HG02759 (cell line): ENCODE data around the gene SLC32A1.

ENCODE experiments used
- ATAC-seq: cut with Tn5 transposase; IDR thresholded peaks from one replicate; pipeline ENCODE4 v1.9.1; 2021; ENCODE audit warnings: mild to moderate bottlenecking, moderate library complexity; ENCODE audit not compliant: unreplicated experiment

Gene SLC32A1

DNA sequence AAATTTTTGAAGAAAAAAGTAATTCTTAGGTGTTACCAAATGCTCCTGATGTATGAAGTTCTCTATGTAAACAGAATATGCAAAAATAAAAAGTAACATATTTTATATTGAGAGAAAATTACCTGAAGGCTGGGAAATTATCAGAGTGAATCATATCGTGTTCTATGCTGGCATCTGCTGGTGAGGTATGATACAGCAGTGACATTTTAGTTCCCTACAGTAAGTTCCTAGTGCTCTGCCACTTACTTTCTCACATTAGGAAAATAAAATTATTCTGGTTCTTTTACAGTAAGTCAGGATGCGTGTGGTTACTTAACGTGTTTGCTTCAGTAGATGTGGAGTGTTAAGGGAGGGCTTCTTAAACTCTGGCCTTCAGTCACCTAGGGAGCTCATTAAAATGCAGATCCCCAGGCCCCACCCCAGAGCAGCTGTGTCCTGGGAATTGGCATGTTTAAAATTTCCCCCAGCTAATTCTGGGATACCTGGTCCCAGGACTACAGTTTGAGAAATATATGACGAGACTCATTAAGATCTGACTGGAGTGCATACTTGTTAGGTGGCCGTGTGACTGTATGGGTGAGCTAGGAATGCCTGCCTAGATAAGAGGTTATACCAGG, 27.2 kb downstream of the SLC32A1 start:
- no peak for ATAC-seq

DNA sequence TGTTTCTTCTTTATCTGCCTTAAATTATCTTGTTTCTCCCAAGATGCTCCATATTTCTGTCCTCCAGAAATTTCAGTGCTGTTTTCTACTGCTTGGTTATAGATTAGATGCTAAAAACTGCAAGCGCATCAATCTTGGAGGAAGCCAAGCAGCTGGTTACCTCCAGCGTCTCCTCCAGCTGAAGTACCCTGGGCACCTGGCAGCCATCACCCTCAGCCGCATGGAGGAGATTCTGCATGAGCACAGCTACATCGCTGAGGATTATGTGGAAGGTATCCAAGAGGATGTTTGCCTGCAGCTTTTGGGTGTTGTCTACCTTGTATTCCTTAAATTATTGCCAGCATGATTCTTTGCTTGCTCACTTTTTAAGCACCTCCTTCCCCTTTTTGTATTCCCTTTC, 27.7 kb downstream of the SLC32A1 start:
- ATAC-seq, result no peak

DNA sequence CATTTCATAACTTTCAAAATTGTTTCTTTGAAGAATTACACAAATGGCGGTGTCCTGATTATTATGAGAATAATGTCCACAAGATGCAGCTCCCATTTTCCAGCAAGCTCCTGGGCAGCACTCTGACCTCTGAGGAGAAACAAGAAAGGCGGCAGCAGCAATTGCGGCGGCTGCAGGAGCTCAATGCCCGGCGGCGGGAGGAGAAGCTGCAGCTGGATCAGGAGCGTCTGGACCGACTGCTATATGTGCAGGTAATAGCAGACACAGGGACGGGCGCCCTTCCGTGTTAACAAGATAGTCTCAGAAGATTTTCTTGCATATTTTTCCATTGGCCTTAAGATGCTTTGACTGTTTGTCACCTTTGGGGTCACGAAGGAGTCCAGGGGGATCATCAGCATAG, 30.6 kb downstream of the SLC32A1 start:
- no peak for ATAC-seq

DNA sequence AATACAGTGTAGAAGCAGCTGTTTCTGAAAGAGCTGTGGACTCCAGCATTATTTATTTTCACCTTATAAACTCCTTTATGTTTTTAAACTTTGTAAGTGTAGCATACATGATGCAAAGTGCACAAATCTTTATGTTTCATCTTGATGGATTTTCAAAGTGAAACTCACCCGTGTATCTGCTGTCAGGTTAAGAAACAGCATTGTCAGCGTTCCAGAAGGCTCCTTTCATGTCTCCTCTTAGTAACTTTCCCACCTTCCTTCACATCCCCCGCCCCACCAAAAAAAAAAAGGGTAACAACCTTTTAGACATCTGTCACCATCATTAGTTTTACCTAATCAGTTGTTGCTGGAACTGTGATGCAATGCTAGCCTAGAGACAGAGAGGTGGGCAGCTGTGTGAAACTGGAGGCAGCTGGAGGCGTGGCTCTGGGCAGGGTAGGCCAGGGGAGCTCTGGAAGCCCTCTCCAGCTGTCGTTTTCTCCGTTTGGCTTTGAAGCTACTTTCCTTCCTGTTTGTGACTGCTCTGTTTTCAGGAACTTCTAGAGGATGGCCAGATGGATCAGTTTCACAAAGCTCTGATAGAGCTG, 31.1 kb downstream of the SLC32A1 start:
- ATAC-seq, result no peak

DNA sequence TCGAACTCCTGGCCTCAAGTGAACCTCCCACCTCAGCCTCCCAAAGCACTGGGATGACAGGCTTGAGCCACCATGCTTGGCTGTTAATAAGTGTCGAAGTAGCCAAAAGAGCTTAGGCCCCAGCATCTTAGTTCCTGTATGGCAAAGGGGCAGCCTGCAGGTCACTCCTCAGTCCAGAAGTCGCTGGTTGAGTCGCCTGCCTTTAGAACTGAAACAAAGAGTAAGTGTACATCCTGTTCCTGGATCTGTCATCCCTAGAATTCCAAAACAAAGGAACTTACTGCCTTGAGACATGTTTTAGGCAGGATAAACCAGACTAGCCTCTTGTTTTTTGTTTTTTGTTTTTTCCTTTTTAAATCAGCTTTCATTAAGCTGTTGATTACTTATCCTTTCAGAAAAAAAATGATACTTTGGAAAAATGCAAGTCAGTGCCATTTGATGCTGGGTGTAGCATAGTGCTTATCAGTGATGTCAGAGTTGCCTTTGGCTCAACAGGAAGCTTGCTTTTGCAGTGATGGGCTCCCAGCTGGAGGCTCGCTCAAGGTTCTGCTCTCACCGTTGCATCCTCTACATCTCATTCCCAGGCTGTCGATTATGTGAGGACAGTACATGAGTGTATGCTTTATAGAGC, 33.0 kb downstream of the SLC32A1 start:
- no peak for ATAC-seq

DNA sequence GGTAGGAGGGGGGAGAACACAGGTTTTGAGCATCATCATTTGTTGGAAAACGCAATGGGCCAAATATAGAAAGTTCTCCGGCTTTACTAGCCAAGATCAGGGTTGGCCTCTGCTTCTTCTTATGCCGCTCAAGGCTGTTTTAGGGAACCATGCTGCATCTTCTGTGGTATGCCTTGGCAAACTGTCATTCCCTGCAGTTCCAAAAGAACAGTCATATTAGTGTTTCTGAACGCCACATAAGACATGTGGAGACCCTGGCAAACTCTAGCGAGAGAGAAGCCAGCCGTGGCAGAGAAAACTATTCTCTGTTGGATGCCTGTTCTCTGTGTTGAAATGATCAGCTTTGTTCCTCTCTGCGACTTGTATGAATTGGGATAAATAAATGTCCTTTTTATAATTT, 34.8 kb downstream of the SLC32A1 start:
- no peak for ATAC-seq

DNA sequence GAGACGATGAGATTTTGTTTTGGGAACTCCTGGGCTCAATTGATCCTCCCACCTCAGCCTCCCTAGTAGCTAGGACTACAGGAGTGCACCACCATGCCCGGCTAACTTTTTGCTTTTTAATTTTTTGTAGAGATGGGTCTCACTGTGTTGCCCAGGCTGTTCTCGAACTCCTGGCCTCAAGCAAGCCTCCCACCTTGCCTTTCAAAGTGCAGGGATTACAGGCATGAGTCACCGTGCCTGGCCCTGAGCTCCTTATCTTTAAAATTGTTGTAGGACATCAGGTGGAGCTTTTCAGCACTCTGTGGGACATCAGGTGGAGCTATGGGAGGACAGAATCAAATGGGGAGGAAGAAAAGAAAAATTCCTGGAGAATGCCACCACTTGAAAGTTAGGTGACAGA, 36.7 kb downstream of the SLC32A1 start:
- ATAC-seq, result no peak

DNA sequence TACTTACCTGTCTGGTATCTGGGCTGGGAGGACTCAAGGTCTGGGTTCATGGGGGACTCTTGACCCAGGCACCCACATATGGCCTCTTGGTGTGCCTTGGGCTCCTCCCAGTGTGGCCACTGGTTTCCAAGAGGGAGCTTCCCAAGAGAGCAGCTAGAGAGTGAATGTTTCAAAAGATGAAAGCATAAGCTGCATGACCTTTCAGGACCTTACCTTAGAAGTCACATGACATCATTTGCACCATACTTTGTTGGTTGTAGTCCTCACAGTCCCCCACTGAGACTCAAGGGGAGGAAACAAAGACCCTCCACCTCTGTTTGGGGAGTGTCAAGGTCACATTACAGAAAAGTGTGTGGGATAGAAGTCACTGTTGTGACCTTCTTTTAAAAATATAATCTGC, 37.9 kb downstream of the SLC32A1 start:
- no peak for ATAC-seq

DNA sequence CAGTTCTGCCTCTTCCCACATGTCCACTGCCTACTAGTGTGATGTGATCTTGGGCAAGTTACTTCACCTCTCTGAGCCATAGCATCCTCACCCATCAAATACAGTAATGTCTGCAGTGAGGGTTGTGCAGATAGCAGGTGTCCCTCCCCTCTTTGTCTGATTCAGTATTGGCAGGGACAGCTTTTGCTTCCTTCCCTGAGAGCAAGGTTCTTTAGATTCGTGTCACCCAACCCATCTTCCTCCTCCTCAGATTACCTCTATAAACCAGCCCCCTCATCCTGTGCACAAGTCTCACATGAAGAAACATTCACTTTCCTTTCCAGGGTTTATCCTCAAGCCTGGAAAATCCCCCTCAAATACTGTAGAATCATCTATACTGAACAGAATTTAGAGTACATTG, 39.3 kb downstream of the SLC32A1 start:
- no peak for ATAC-seq

DNA sequence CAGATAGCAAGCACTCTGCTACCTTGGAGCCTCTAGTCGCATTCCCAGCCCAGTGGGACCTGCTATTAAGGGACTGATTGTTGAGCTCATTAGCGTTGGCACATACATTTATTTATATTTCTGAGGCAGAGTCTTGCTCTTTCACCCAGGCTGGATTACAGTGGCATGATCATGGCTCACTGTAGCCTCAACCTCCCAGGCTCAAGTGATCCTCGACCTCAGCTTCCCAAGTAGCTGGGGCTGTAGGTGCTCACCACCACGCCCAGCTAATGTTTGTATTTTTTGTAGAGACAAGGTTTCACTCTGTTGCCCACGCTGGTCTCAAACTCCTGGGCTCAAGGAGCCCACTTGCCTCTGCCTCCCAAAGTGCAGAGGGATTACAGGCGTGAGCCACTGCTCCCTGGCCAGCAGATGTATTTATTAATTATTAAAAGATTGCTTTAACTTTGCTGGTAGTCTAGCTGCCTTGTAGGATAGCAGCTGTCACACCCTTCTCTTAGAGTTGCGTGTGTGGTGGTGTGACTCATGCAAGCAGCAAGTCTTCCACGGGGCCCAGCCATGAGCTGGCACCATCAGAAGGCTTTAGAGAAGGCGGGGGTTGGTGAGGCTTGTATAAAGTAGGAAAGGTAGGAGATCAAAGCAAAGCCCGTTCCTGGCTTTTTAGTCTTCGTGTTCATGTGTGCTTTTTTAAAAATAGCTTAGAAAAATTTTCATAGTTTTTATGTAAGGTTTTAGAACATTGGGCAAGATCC, 40.5 kb downstream of the SLC32A1 start:
- ATAC-seq, result no peak

DNA sequence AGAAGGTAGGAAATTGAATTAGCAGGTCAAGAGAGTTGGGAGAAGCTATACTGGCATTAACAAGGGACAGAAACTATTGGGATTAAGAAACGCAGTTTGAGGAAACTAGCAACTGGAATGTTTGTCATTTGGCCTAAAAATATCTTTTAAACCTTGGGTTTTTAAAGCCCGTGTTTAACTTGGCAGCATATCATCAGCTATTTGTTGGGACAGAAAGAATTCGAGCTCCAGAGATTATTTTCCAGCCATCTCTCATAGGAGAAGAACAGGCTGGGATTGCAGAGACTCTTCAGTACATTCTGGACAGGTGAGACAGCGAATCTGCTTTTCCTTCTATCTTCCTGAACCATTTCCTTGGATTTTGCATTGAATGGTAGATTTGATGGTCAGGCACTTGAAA, 41.8 kb downstream of the SLC32A1 start:
- no peak for ATAC-seq

DNA sequence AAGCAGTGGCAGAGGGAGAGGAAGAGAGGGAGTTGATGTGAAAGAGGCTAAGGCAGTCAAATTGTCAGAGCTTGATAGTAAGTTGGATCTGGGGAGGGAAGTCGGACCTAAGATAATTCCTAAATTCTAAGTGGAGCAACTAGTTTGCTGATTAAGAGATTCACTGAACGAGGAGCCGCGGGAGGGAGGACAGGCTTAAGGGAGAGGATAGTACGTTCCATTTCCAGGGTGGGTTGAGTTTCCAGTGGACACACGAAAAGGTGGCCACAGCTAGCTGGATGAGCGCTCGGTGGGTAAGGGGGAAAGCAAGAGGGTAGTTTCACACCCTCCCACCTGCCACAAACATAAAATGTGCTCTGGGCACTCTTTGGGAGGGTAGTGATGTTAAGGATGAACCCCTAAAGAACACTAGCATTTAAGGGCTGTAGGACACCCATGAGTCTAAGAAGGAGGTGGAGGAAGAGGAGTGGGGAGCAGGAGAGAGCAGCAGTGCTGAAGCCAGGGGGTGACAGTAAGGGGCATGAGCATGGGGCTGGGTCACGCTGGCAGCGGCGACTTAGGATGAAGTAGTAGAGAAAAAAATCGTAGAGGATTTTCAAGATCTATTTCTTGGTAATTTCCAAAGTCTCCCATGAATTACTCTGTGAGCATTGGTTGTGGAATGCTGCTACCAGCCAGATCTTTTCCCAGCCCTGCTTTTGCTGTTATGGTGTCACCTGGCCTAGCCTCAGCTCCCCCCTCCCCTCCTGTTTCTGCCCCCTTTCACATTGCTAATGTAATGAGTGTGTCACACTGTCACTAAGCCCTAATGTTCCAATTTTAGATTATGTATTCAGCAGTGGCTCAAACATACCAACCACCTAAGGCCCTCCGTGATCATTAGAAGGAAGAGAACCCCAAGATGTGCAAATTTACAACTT, 45.4 kb downstream of the SLC32A1 start:
- no peak for ATAC-seq

DNA sequence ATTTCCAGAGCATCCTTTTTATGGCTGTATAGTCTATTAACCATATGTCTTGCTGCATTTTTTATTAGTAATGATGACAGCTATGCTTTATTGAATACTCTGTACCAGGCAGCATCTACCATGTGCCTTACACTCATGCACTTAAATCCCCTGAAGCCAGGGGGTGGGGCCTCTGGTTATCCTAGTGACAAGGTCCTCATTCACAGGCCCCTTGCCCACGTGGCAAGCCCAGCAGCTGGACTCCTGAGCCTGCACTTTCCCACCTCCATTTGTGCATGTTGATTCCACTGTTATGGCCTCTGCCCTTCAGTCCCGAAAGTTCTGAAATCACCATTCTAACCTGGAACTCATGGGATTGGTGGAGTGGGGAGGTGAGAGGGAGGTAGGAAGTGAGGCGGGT, 46.3 kb downstream of the SLC32A1 start:
- no peak for ATAC-seq

DNA sequence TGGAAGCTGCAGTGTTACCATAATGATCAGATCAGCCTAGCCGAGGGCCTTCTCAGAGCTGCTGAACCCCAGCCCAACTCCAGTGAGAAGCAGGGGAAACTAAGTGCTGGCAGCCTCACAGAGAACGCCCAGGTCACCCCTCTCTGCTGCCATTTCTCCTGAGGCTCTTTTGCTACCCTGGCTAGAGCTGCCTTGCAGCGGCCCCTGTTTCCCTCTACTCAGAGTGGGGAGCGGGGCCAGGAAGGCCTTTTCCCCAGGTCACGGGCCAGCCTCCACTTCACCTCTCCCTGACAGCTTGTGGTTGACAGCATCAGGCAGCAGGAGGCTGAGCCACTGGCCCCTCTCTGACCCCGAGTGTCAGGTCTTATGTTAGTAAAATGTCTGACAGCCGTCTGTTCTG, 46.7 kb downstream of the SLC32A1 start:
- ATAC-seq, result no peak

DNA sequence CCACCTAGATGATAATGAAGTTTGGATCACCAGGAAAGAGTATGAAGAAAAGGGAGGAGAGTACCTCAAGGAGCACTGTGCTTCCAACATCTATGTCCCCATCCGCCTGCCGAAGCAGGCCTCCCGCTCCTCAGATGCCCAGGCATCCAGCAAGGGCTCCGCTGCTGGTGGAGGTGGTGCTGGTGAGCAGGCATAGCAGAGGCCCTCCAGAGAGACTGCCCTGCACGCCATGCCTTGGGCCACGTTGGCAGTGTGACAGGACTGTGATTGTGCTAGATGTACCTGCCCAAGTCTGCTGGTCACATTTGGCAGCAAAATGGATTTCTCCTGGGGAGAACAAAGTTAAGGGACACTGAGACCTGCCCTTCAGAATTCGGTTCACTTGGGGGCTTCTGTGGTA, 47.3 kb downstream of the SLC32A1 start:
- ATAC-seq, result no peak

DNA sequence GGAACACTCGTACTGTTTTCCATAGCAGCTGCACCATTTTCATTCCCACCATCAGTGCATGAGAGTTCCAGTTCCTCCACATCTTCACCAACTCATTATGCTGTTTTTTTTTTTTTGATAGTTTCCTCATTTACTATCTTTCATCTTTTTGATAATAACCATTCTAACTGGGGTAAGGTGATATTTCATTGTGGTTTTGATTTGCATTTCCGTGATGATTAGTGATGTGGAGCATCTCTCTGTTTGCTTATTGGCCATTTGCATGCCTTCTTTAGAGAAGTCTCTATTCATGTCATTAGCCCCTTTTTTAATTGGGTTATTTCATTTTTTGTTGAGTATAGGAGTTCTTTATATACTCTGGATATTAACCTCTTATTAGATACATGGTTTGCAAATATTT, 49.9 kb downstream of the SLC32A1 start:
- no peak for ATAC-seq

DNA sequence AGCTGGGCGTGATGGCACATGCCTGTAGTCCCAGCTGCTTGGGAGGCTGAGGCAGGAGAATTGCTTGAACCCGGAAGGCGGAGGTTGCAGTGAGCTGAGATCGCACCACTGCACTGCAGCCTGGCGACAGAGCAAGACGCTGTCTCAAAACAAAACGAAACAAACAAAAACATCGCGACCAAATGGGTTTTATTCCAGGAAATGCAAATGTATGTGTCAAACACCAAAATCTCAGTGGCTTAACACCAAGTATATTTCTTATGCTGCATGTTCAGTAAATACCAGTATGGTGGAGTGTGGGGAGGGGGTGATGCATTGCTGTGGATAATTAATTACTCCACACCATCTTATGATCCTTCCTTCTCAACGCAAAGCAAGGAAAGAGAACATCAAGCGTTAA, 52.1 kb downstream of the SLC32A1 start:
- no peak for ATAC-seq
